Osteoblast (primary cell): ENCODE measurements around the gene ELAVL2. TPM values are rescaled to one million over a fixed set of nuclear protein-coding genes. Genes with fewer than 3 reads are reported as not detected.

ENCODE experiments used
- DNase-seq: peaks from one replicate; pipeline ENCODE4 v3.0.0; 2011; ENCODE audit warnings: low spot score, mixed read lengths; ENCODE audit not compliant: insufficient read length; ENCODE audit errors: missing footprints
- H2AFZ ChIP-seq: 2 replicates; pipeline ENCODE4 v1.6.0; 2011; ENCODE audit warnings: mild to moderate bottlenecking, low read length
- H3K27ac ChIP-seq: 2 replicates; pipeline ENCODE4 v1.5.1; 2011; ENCODE audit warnings: mild to moderate bottlenecking, low read depth, low read length, moderate library complexity
- H3K27me3 ChIP-seq: 2 replicates; pipeline ENCODE4 v1.6.0; 2012; ENCODE audit warnings: mild to moderate bottlenecking, control low read depth, inconsistent platforms, low read length, moderate library complexity; ENCODE audit not compliant: insufficient read depth
- H3K36me3 ChIP-seq: 2 replicates; pipeline ENCODE4 v1.5.1; 2011; ENCODE audit warnings: mild to moderate bottlenecking, low read length, control low read depth, moderate library complexity; ENCODE audit not compliant: insufficient read depth
- H3K4me1 ChIP-seq: 2 replicates; pipeline ENCODE4 v1.5.1; 2011; ENCODE audit warnings: mild to moderate bottlenecking, low read length, control low read depth, moderate library complexity; ENCODE audit not compliant: insufficient read depth
- H3K4me2 ChIP-seq: 2 replicates; pipeline ENCODE4 v1.6.0; 2011; ENCODE audit warnings: mild to moderate bottlenecking, low read length; ENCODE audit not compliant: insufficient read depth
- H3K4me3 ChIP-seq: fragments of 200-600 bp; sonication (generic); 3 replicates; pipeline ENCODE4 v1.5.1; 2012; ENCODE audit warnings: mild to moderate bottlenecking, low read length, inconsistent platforms; ENCODE audit not compliant: insufficient read depth
- H3K79me2 ChIP-seq: 2 replicates; pipeline ENCODE4 v1.6.0; 2012; ENCODE audit warnings: mild to moderate bottlenecking, low read length, control low read depth, inconsistent platforms; ENCODE audit not compliant: insufficient read depth
- H3K9me3 ChIP-seq: 2 replicates; pipeline ENCODE4 v1.5.1; 2011; ENCODE audit warnings: low read depth, low read length, control low read depth
- H4K20me1 ChIP-seq: 2 replicates; pipeline ENCODE4 v1.6.0; 2012; ENCODE audit warnings: mild to moderate bottlenecking, low read length, control low read depth; ENCODE audit not compliant: insufficient read depth
- total RNA-seq: library from RNA; depleted of rRNA; stranded (reverse); fragments of >200 nt; gene quantifications from 2 replicates; pipeline ENCODE4 v1.2.3, GENCODE V29; 2012
- TF ChIP-seq, protein P1 (sequence below): IDR thresholded peaks from 2 replicates; pipeline ENCODE4 v1.5.1; 2011; ENCODE audit warnings: mild to moderate bottlenecking, low read depth, low read length, moderate library complexity; ENCODE audit errors: extremely low read depth

The ELAVL2 gene
- total RNA-seq, 1 donor: 0.36 TPM

DNA sequence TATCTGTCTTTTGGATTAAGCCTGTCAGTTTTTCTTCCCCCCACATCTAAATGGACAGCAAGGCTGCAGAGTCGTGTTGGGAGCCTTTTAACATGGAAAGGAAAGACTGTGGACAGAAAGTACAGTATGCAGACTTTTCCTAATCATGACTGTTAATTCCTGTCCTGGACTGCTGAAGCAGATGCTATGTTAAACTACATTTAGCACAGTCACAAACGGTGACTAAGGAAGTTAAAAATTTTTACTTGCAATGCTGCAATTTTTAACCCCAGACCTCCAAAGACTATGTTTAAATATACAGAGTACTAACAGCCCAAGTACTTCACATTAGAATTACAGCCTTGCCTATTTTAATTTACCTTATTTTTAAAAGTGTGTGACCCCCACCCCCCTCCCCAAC, 51.8 kb downstream of the ELAVL2 start:
- H3K36me3 ChIP-seq: no peaks in the 10 kb centered on the region
- no peak for DNase-seq
- no peaks in the 10 kb centered on the region for H3K4me1 ChIP-seq
- H3K4me3 ChIP-seq: no peak overlapping the region
- H2AFZ ChIP-seq: no peak overlapping the region
- TF ChIP-seq, protein P1, sequence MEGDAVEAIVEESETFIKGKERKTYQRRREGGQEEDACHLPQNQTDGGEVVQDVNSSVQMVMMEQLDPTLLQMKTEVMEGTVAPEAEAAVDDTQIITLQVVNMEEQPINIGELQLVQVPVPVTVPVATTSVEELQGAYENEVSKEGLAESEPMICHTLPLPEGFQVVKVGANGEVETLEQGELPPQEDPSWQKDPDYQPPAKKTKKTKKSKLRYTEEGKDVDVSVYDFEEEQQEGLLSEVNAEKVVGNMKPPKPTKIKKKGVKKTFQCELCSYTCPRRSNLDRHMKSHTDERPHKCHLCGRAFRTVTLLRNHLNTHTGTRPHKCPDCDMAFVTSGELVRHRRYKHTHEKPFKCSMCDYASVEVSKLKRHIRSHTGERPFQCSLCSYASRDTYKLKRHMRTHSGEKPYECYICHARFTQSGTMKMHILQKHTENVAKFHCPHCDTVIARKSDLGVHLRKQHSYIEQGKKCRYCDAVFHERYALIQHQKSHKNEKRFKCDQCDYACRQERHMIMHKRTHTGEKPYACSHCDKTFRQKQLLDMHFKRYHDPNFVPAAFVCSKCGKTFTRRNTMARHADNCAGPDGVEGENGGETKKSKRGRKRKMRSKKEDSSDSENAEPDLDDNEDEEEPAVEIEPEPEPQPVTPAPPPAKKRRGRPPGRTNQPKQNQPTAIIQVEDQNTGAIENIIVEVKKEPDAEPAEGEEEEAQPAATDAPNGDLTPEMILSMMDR: no peak
- H3K79me2 ChIP-seq: no peaks in the 10 kb centered on the region
- H4K20me1 ChIP-seq: no peaks in the 10 kb centered on the region
- no peak overlapping the region for H3K4me2 ChIP-seq
- no peaks in the 10 kb centered on the region for H3K9me3 ChIP-seq
- H3K27me3 ChIP-seq: no peaks in the 10 kb centered on the region
- H3K27ac ChIP-seq: no peak overlapping the region

GRCh38 chr9:23772385-23772783, 53.7 kb downstream of the ELAVL2 start:
- H3K79me2 ChIP-seq: no peaks in the 10 kb centered on the region
- H4K20me1 ChIP-seq: no peaks in the 10 kb centered on the region
- H3K4me1 ChIP-seq: no peaks in the 10 kb centered on the region
- H3K27ac ChIP-seq: no peak overlapping the region
- DNase-seq: no peak
- H3K4me2 ChIP-seq: no peak overlapping the region
- peaks cover 2% of the 10 kb centered on the region for H3K9me3 ChIP-seq
- no peaks in the 10 kb centered on the region for H3K36me3 ChIP-seq
- H3K4me3 ChIP-seq: no peak overlapping the region
- TF ChIP-seq, protein P1: no peak
- H3K27me3 ChIP-seq: no peaks in the 10 kb centered on the region
- no peak overlapping the region for H2AFZ ChIP-seq

DNA sequence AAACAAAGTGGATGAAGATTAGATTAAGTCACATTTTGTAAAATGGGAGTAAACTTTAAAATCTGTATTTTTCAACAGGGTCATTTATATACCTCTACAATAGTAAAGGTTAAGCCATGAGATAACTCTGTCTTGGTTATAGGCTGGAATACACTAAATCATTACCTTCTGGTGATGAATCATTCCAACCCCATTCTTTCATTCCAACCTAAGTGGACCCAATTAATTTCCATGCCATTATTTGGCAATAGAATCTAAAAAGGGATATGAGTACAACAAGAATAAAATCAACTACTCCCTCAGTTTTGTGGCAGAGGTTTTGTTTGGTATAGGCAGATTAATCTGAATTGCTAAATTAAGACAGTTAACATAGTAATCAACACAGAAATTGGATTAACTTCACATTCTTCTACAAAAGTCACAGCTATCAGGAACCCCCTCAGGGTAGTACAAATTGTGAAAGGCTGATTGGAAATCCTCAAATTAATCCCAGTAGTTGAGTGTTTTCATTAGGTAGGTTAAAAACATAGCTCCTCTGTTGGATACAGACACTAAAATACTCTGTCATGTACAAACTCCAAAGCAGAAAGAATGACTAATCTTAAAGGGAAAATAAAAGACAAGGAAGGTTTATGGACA, 54.2 kb downstream of the ELAVL2 start:
- no peak overlapping the region for H3K27ac ChIP-seq
- no peaks in the 10 kb centered on the region for H3K36me3 ChIP-seq
- no peaks in the 10 kb centered on the region for H3K4me1 ChIP-seq
- no peaks in the 10 kb centered on the region for H4K20me1 ChIP-seq
- no peak overlapping the region for H3K4me2 ChIP-seq
- no peak overlapping the region for H3K4me3 ChIP-seq
- no peak overlapping the region for H2AFZ ChIP-seq
- H3K79me2 ChIP-seq: no peaks in the 10 kb centered on the region
- no peak for DNase-seq
- peaks cover 2% of the 10 kb centered on the region for H3K9me3 ChIP-seq
- no peaks in the 10 kb centered on the region for H3K27me3 ChIP-seq
- TF ChIP-seq, protein P1: no peak

- TF ChIP-seq, protein P1: no peak
- no peak overlapping the region for H3K4me2 ChIP-seq
Observed at GRCh38 chr9:23769307-23769935, 56.6 kb downstream of the ELAVL2 start.

More at GRCh38 chr9:23769307-23769935, 56.6 kb downstream of the ELAVL2 start:
- H3K4me3 ChIP-seq: no peak overlapping the region
- H3K9me3 ChIP-seq: peaks cover 2% of the 10 kb centered on the region
- no peak for DNase-seq
- no peaks in the 10 kb centered on the region for H3K36me3 ChIP-seq
- H3K4me1 ChIP-seq: no peaks in the 10 kb centered on the region
- H3K27me3 ChIP-seq: no peaks in the 10 kb centered on the region
- H3K27ac ChIP-seq: no peak overlapping the region
- H2AFZ ChIP-seq: no peak overlapping the region
- no peaks in the 10 kb centered on the region for H4K20me1 ChIP-seq
- H3K79me2 ChIP-seq: no peaks in the 10 kb centered on the region
